Measurements from ENCODE around the gene MALRD1. TPM values are rescaled to one million over a fixed set of nuclear protein-coding genes. Genes with fewer than 3 reads are reported as not detected.

Gene MALRD1
- total RNA-seq, 1 donor from 2014 or later, result 0.45 TPM

DNA sequence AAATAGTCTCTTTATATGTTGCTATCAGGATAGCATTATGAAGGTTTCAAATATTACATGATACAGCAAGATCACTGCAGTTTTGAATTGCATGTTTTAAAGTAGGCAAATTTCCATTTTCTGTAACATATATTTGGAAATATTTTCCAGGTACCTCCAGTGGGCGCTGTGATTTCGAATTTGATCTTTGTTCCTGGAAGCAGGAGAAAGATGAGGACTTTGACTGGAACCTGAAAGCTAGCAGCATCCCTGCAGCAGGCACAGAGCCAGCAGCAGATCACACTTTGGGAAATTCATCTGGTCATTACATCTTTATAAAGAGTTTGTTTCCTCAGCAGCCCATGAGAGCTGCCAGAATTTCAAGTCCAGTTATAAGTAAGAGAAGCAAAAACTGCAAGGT lies 299.0 kb downstream of the MALRD1 start:
- Mint-ChIP-seq H3K9me3 (ENCODE audit: unreplicated experiment) (no peaks in the 10 kb centered on the region), H3K27ac (ENCODE audit: unreplicated experiment) (no peak overlapping the region), H3K36me3 (ENCODE audit: low read depth, unreplicated experiment) (no peaks in the 10 kb centered on the region), H3K27me3 (ENCODE audit: low read depth, unreplicated experiment) (peaks cover 2% of the 10 kb centered on the region), H3K4me1 (ENCODE audit: low read depth, unreplicated experiment) (no peaks in the 10 kb centered on the region), H3K4me3 (ENCODE audit: unreplicated experiment) (no peak overlapping the region)
- Histone ChIP-seq H3K27me3 (ENCODE audit: insufficient read depth, low read length) (no peaks in the 10 kb centered on the region), H3K27ac (ENCODE audit: low read depth, low read length) (no peak overlapping the region), H3K9me3 (ENCODE audit: insufficient read depth, low read depth, low read length) (no peaks in the 10 kb centered on the region), H3K9ac (ENCODE audit: low read length) (no peak overlapping the region), H3K79me2 (ENCODE audit: insufficient read depth, low read length) (no peaks in the 10 kb centered on the region), H2AFZ (ENCODE audit: low read depth, low read length) (no peak overlapping the region), H3K4me1 (ENCODE audit: insufficient read depth, low read length) (no peaks in the 10 kb centered on the region), H4K20me1 (ENCODE audit: insufficient read depth, low read length) (no peaks in the 10 kb centered on the region), H3K4me2 (ENCODE audit: low read length) (no peak overlapping the region), H3K36me3 (ENCODE audit: insufficient read depth, low read length) (no peaks in the 10 kb centered on the region), H3K4me3 (ENCODE audit: insufficient read depth, low read depth, low read length) (no peak overlapping the region)
- no peak for TF ChIP-seq EZH2 (IDR thresholded peaks at IDR 0.05; ENCODE audit: insufficient read depth, low read length)
- TF ChIP-seq, protein P1, sequence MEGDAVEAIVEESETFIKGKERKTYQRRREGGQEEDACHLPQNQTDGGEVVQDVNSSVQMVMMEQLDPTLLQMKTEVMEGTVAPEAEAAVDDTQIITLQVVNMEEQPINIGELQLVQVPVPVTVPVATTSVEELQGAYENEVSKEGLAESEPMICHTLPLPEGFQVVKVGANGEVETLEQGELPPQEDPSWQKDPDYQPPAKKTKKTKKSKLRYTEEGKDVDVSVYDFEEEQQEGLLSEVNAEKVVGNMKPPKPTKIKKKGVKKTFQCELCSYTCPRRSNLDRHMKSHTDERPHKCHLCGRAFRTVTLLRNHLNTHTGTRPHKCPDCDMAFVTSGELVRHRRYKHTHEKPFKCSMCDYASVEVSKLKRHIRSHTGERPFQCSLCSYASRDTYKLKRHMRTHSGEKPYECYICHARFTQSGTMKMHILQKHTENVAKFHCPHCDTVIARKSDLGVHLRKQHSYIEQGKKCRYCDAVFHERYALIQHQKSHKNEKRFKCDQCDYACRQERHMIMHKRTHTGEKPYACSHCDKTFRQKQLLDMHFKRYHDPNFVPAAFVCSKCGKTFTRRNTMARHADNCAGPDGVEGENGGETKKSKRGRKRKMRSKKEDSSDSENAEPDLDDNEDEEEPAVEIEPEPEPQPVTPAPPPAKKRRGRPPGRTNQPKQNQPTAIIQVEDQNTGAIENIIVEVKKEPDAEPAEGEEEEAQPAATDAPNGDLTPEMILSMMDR (IDR thresholded peaks at IDR 0.05; ENCODE audit: insufficient read depth, low read depth, low read length), result no peak
- FAIRE-seq (no peak), DNase-seq (ENCODE audit: low read depth) (no peak)

DNA sequence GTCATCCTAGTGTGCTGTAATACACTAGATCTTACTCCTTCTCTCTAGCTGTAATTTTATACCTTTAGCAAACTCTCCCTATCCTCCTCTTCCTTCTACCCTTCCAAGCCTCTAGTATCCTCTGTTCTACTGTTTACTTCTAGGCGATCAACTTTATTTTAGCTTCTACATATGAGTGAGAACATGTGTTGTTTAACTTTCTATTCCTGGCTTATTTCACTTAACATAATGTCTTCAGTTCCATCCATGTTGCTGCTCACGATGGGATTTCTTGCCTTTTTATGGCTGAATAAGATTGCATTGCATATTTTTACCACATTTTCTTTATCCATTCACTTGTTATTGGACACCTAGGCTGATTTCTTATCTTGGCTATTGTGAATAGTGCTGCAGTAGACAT lies 318.6 kb downstream of the MALRD1 start:
- FAIRE-seq, result no peak
- Histone ChIP-seq H3K4me3 (ENCODE audit: insufficient read depth, low read depth, low read length) (no peak overlapping the region), H2AFZ (ENCODE audit: low read depth, low read length) (no peak overlapping the region), H3K36me3 (ENCODE audit: insufficient read depth, low read length) (no peaks in the 10 kb centered on the region), H3K9me3 (ENCODE audit: insufficient read depth, low read depth, low read length) (no peaks in the 10 kb centered on the region), H3K79me2 (ENCODE audit: insufficient read depth, low read length) (no peaks in the 10 kb centered on the region), H3K4me1 (ENCODE audit: insufficient read depth, low read length) (no peaks in the 10 kb centered on the region), H3K27me3 (ENCODE audit: insufficient read depth, low read length) (no peaks in the 10 kb centered on the region), H3K9ac (ENCODE audit: low read length) (no peak overlapping the region), H4K20me1 (ENCODE audit: insufficient read depth, low read length) (no peaks in the 10 kb centered on the region), H3K27ac (ENCODE audit: low read depth, low read length) (no peak overlapping the region), H3K4me2 (ENCODE audit: low read length) (no peak overlapping the region)
- Mint-ChIP-seq H3K27me3 (ENCODE audit: low read depth, unreplicated experiment) (no peaks in the 10 kb centered on the region), H3K27ac (ENCODE audit: unreplicated experiment) (no peak overlapping the region), H3K9me3 (ENCODE audit: unreplicated experiment) (no peaks in the 10 kb centered on the region), H3K4me1 (ENCODE audit: low read depth, unreplicated experiment) (no peaks in the 10 kb centered on the region), H3K36me3 (ENCODE audit: low read depth, unreplicated experiment) (no peaks in the 10 kb centered on the region), H3K4me3 (ENCODE audit: unreplicated experiment) (no peak overlapping the region)
- DNase-seq (ENCODE audit: low read depth), result no peak
- TF ChIP-seq EZH2 (IDR thresholded peaks at IDR 0.05; ENCODE audit: insufficient read depth, low read length), result no peak
- TF ChIP-seq, protein P1 (IDR thresholded peaks at IDR 0.05; ENCODE audit: insufficient read depth, low read depth, low read length), result no peak

DNA sequence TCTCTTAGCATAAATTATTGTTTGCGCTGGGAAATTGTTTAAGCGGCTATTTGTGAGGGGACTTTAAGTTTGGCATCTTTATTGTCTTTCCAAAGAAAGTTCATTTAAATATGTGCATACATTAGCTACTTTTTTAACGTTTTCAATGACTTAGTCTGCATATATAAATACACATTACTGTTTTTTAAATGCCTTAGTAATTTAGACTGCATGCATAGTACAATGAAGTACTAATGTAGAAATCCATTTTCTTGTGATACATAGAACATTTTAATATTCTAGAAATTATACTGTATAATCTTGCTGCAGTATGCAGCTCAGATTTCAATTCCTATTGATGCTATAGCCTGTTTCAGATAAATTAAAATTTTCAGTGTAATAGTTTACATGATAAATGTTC lies 325.4 kb downstream of the MALRD1 start:
- no peak overlapping the region for H3K4me3 Mint-ChIP-seq (ENCODE audit: unreplicated experiment)
- H3K9me3 ChIP-seq (ENCODE audit: insufficient read depth, low read depth, low read length), result no peaks in the 10 kb centered on the region
- H3K4me1 ChIP-seq (ENCODE audit: insufficient read depth, low read length), result no peaks in the 10 kb centered on the region
- no peak overlapping the region for H2AFZ ChIP-seq (ENCODE audit: low read depth, low read length)
- no peaks in the 10 kb centered on the region for H4K20me1 ChIP-seq (ENCODE audit: insufficient read depth, low read length)
- H3K4me1 Mint-ChIP-seq (ENCODE audit: low read depth, unreplicated experiment), result no peaks in the 10 kb centered on the region
- no peaks in the 10 kb centered on the region for H3K79me2 ChIP-seq (ENCODE audit: insufficient read depth, low read length)
- H3K27ac ChIP-seq (ENCODE audit: low read depth, low read length), result no peak overlapping the region
- no peak overlapping the region for H3K27ac Mint-ChIP-seq (ENCODE audit: unreplicated experiment)
- no peaks in the 10 kb centered on the region for H3K9me3 Mint-ChIP-seq (ENCODE audit: unreplicated experiment)
- DNase-seq (ENCODE audit: low read depth) (no peak), FAIRE-seq (no peak)
- H3K4me3 ChIP-seq (ENCODE audit: insufficient read depth, low read depth, low read length), result no peak overlapping the region
- H3K9ac ChIP-seq (ENCODE audit: low read length), result no peak overlapping the region
- TF ChIP-seq, protein P1 (IDR thresholded peaks at IDR 0.05; ENCODE audit: insufficient read depth, low read depth, low read length), result no peak
- TF ChIP-seq EZH2 (IDR thresholded peaks at IDR 0.05; ENCODE audit: insufficient read depth, low read length), result no peak
- no peaks in the 10 kb centered on the region for H3K36me3 Mint-ChIP-seq (ENCODE audit: low read depth, unreplicated experiment)
- H3K27me3 ChIP-seq (ENCODE audit: insufficient read depth, low read length), result no peaks in the 10 kb centered on the region
- H3K27me3 Mint-ChIP-seq (ENCODE audit: low read depth, unreplicated experiment), result no peaks in the 10 kb centered on the region
- H3K36me3 ChIP-seq (ENCODE audit: insufficient read depth, low read length), result no peaks in the 10 kb centered on the region
- no peak overlapping the region for H3K4me2 ChIP-seq (ENCODE audit: low read length)
